COLO668 (cell line): ENCODE data around the gene BARHL1.

Experiments used
- DNase-seq: peaks from one replicate; lab custom pipeline; 2025; ENCODE audit not compliant: unreplicated experiment; lab: John Stamatoyannopoulos, UW

The BARHL1 gene

GRCh38 chr9:132610661-132611060 lies 28.3 kb downstream of the BARHL1 start:
- DNase-seq = no peak

GRCh38 chr9:132614324-132614723 lies 31.9 kb downstream of the BARHL1 start:
- DNase-seq = no peak

GRCh38 chr9:132615774-132616173 lies 33.4 kb downstream of the BARHL1 start:
- DNase-seq = no peak

- DNase-seq = no peak
These were observed 34.3 kb downstream of the BARHL1 start for GRCh38 chr9:132616725-132617124.

- DNase-seq = no peak
These were observed 39.8 kb downstream of the BARHL1 start for GRCh38 chr9:132622159-132622558.

- DNase-seq = no peak
These were observed 43.9 kb downstream of the BARHL1 start for GRCh38 chr9:132626285-132626684.

GRCh38 chr9:132627106-132627505 lies 44.7 kb downstream of the BARHL1 start:
- no peak for DNase-seq

GRCh38 chr9:132627594-132627993 lies 45.2 kb downstream of the BARHL1 start:
- DNase-seq = no peak

GRCh38 chr9:132628746-132629145 lies 46.3 kb downstream of the BARHL1 start:
- DNase-seq = no peak

- DNase-seq = no peak
These were observed 47.7 kb downstream of the BARHL1 start for GRCh38 chr9:132630116-132630515.

GRCh38 chr9:132630811-132631210 lies 48.4 kb downstream of the BARHL1 start:
- no peak for DNase-seq

GRCh38 chr9:132631280-132631679 lies 48.9 kb downstream of the BARHL1 start:
- DNase-seq = no peak

- DNase-seq = no peak
These were observed 49.3 kb downstream of the BARHL1 start for GRCh38 chr9:132631685-132632084.

- DNase-seq = no peak
These were observed 50.2 kb downstream of the BARHL1 start for GRCh38 chr9:132632413-132633129.

GRCh38 chr9:132634327-132634726 lies 51.9 kb downstream of the BARHL1 start:
- no peak for DNase-seq

GRCh38 chr9:132637351-132637750 lies 54.9 kb downstream of the BARHL1 start:
- peak; percentile 69 for DNase-seq

- DNase-seq = no peak
These were observed 55.4 kb downstream of the BARHL1 start for GRCh38 chr9:132637801-132638200.

GRCh38 chr9:132638240-132638639 lies 55.8 kb downstream of the BARHL1 start:
- DNase-seq = no peak

GRCh38 chr9:132639322-132639721 lies 56.9 kb downstream of the BARHL1 start:
- no peak for DNase-seq
